ENCODE data around the gene P4HA3. TPM values are rescaled to one million over a fixed set of nuclear protein-coding genes. Genes with fewer than 3 reads are reported as not detected.
A peak's percentile ranks its signal among the peaks of the same experiment; 100 is the strongest.

The P4HA3 gene
- total RNA-seq = 6.1 and 6.4 TPM in 2 replicates
- long read RNA-seq, partial matches to known transcripts = 1 of 4 reads
- long read RNA-seq, other reads (novel, unspliced or antisense) = 1 of 4 reads

GRCh38 chr11:74311352-74311926, at the start of gene P4HA3:
Gene P4HA3 (minus strand): TSS chr11:74311640. CDS start chr11:74311611, 29 bp downstream.
- Mint-ChIP-seq H3K27me3 (ENCODE audit: unreplicated experiment) (no peaks in the 10 kb centered on the region), H3K27ac (ENCODE audit: unreplicated experiment) (peak within 1 kb of the TSS; percentile 23), H3K36me3 (ENCODE audit: unreplicated experiment) (no peaks in the 10 kb centered on the region), H3K4me3 (ENCODE audit: unreplicated experiment) (peak within 1 kb of the TSS; percentile 70), H3K4me1 (ENCODE audit: unreplicated experiment) (peaks cover 23% of the 10 kb centered on the region), H3K9me3 (ENCODE audit: unreplicated experiment) (peaks cover 4% of the 10 kb centered on the region)
- peak; percentile 88 for DNase-seq (ENCODE audit: extremely low spot score, unreplicated experiment)
- peak; percentile 38 for TF ChIP-seq CTCF (IDR thresholded peaks at IDR 0.05)

- peaks cover 18% of the 10 kb centered on the region for H3K4me1 Mint-ChIP-seq (ENCODE audit: unreplicated experiment)
- peaks cover 2% of the 10 kb centered on the region for H3K9me3 Mint-ChIP-seq (ENCODE audit: unreplicated experiment)
- DNase-seq (ENCODE audit: extremely low spot score, unreplicated experiment) = no peak
- no peak overlapping the region for H3K27ac Mint-ChIP-seq (ENCODE audit: unreplicated experiment)
- TF ChIP-seq CTCF (IDR thresholded peaks at IDR 0.05) = no peak
- peaks cover 56% of the 10 kb centered on the region for H3K36me3 Mint-ChIP-seq (ENCODE audit: unreplicated experiment)
- no peaks in the 10 kb centered on the region for H3K27me3 Mint-ChIP-seq (ENCODE audit: unreplicated experiment)
- H3K4me3 Mint-ChIP-seq (ENCODE audit: unreplicated experiment) = no peak overlapping the region
Measured at GRCh38 chr11:74357449-74357848, 46.0 kb upstream of the P4HA3 start.

GRCh38 chr11:74355626-74356025, 44.2 kb upstream of the P4HA3 start:
- peaks cover 18% of the 10 kb centered on the region for H3K4me1 Mint-ChIP-seq (ENCODE audit: unreplicated experiment)
- no peak for DNase-seq (ENCODE audit: extremely low spot score, unreplicated experiment)
- H3K27ac Mint-ChIP-seq (ENCODE audit: unreplicated experiment) = no peak overlapping the region
- peaks cover 50% of the 10 kb centered on the region for H3K36me3 Mint-ChIP-seq (ENCODE audit: unreplicated experiment)
- H3K9me3 Mint-ChIP-seq (ENCODE audit: unreplicated experiment) = no peaks in the 10 kb centered on the region
- H3K4me3 Mint-ChIP-seq (ENCODE audit: unreplicated experiment) = no peak overlapping the region
- H3K27me3 Mint-ChIP-seq (ENCODE audit: unreplicated experiment) = no peaks in the 10 kb centered on the region
- no peak for TF ChIP-seq CTCF (IDR thresholded peaks at IDR 0.05)

- Mint-ChIP-seq H3K4me3 (ENCODE audit: unreplicated experiment) (no peak overlapping the region), H3K36me3 (ENCODE audit: unreplicated experiment) (peaks cover 52% of the 10 kb centered on the region), H3K27ac (ENCODE audit: unreplicated experiment) (peak overlapping the region; percentile 84), H3K4me1 (ENCODE audit: unreplicated experiment) (peaks cover 18% of the 10 kb centered on the region), H3K27me3 (ENCODE audit: unreplicated experiment) (no peaks in the 10 kb centered on the region), H3K9me3 (ENCODE audit: unreplicated experiment) (no peaks in the 10 kb centered on the region)
- no peak for DNase-seq (ENCODE audit: extremely low spot score, unreplicated experiment)
- TF ChIP-seq CTCF (IDR thresholded peaks at IDR 0.05) = no peak
Measured at GRCh38 chr11:74354036-74354435, 42.6 kb upstream of the P4HA3 start.

- no peaks in the 10 kb centered on the region for H3K9me3 Mint-ChIP-seq (ENCODE audit: unreplicated experiment)
- DNase-seq (ENCODE audit: extremely low spot score, unreplicated experiment) = no peak
- no peak overlapping the region for H3K4me3 Mint-ChIP-seq (ENCODE audit: unreplicated experiment)
- peaks cover 14% of the 10 kb centered on the region for H3K4me1 Mint-ChIP-seq (ENCODE audit: unreplicated experiment)
- H3K36me3 Mint-ChIP-seq (ENCODE audit: unreplicated experiment) = peaks cover 57% of the 10 kb centered on the region
- no peak overlapping the region for H3K27ac Mint-ChIP-seq (ENCODE audit: unreplicated experiment)
- TF ChIP-seq CTCF (IDR thresholded peaks at IDR 0.05) = no peak
- H3K27me3 Mint-ChIP-seq (ENCODE audit: unreplicated experiment) = no peaks in the 10 kb centered on the region
Measured at GRCh38 chr11:74347381-74347780, 35.9 kb upstream of the P4HA3 start.
